Embryonic facial prominence (tissue), 1 donor: ENCODE measurements around the gene RGL2.
A peak's percentile ranks its signal among the peaks of the same experiment; 100 is the strongest.

Experiments used
- DNase-seq: peaks from one replicate; pipeline ENCODE4 v3.0.0-alpha.2; 2016; ENCODE audit errors: extremely low spot score

The RGL2 gene

DNA sequence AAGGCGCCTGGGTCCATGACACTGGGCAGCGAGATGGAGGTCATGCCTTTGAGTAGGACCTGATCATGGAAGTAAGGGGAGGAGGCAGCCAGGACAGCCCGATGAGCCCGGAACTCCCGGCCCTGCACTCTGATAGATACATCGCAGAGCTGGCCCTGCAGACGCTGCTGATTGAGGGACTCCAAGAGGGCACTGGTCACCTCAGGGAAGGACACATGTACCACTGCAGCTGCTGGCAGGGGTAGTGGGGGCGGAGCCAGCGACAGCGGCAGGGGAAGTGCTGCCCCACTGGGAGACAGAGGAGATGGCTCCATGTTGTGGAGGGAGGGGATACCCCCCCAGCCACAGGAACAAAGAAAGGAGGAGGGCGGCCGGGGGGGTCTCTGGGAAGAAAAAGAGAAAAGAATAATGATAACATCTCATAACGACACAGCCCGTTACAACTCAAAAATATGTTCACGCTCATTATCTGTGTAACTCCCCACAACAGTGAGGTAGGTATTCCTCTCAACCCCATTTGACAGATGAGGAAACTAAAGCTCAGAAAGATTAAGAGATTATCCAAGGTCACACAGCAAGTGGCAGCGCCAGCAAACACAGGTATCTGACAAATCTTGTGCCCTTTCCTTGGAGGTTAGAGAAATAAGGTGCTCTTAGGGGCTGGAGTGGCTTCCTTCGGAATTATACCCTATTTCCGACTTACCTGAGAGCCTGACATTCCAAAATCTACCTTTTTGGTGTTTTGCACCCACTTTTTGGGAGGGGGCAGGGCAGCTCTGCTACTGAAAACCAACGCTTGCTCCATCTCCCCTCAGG lies 18.1 kb upstream of the RGL2 start:
- DNase-seq: no peak

DNA sequence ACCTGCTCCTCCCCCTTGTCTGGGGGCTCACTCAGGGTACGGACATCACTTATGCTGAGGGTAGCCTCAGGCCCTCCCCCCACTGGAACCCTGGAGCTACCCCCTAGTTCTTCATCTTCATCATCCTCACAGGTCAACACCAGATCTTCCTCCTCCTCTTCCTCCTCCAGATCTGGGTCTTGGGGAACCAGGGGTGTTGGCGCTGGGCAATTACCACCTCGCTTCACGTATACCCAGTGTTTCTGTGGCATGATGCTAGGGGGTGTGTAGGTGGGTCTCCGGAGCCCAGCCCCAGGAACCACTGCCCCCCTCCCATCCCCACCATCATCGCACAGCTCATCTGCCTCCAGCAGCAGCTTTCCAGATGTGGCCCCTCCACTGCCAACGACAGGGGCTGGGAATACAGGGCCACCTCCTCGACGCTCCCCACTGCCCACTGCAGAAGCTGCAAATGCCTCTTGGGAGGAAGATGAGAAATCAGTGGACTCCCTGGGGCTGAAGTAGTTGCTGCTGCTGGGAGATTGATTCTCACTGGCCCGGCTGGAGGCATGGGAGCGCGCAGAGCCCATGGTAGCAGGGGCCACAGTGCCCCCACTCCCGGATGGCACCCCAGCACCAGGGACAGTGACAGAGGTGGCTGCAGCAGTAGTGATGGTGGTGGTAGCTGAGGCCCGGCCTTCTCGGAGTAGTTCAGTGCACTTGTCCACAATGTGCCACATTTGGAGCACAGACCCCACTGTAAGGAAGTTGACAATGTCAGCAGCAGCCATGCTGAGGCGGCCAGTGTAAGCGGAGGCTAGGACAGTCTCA lies 17.3 kb upstream of the RGL2 start:
- no peak for DNase-seq

DNA sequence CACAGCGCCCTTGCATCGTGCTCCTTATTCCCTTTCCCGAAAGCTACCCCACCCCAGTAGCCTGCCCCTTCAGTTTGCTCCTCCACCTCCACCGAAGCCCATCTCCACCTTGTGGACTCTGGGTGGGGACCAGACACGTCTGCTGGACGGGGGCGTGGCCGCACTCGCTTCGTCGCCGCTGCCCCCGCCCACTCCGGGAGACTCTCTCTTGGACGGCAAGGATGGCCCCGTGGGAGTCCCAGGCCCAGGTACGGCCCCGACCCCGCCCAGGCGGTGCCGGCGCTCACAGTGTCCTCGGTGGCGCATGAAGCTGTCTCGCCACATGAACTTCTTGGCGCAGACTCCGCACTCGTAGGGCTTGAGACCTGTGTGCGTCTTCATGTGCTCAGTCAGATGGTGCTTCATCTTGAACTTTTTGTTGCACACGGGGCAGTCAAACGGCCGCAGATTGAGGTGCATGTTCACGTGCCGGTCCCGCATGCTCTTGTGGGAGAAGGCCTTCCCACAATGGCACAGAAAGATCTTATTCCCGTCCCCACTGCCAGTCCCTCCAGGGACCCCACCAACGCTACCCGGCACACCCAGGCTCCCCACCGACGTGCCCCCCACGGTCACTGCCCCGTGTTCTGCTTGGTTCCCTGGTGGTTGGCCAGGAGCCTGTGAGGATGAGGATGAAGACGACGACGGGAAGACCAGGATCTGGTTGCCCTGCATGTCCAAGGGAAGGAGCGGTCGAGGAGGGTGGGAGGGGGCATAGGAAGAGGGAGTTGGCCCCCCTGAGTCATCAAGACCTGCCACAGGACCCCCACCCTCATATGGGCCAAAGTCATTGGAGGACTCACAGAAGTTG lies 16.4 kb upstream of the RGL2 start:
- DNase-seq: no peak

DNA sequence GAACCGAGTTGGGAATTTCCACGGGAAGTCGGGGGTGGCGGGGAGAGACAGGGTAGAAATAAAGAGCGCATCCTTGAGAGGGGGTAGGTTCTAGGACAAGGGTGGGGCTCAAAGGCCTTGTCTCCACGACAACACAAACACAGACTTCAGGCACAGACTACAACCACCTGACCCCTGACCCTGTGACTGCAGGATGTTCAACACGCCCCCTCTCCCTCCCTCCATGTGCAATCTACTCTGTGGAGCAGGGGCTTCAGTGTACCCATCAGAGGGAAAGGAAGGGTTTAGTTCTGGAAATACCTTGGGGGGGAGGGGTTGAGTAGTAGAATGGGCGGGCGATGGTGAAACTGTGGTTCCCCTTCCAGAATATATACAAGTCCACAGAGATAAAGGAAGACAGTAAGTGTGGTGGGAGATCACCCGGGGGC lies 15.8 kb upstream of the RGL2 start:
- no peak for DNase-seq

DNA sequence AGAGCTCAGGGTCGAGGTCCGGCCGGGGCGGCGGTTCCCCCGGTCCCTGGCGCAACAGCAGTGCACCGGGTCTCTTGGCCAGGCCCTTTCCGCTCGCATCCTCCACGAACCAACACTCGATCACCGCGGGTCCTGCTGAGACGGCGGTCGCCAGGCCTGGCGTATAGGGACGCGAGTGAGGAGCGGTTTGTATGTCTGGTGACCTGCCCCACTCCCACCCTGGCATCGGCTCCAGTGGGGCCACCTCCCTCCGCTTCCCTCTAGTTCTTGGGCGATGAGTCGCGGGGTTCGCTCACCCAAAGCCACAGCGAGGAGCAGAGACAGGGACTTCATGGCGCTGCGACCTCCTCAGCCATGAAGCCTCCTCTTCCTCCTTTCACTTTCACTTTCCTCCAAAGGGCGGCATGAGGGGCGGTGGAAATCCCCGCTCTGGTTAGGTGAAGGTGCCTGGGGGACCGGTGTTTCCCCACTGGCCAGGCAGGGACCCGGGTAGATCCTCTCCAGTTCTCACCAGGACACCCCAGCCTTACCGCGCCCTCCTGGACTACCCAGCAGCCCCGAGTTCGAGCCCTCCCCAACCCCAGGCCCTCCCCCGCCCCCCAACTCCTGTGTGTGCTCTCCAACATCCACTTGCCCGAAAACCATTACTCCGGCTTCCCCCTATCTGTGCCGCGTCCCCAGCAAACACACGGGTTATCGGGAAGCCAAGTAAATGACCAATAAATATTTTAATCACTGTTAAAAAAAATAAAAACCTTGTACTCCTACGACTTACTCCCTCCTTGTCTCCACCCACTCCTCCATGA lies 15.2 kb upstream of the RGL2 start, which contains the start of gene TAPBP:
TSS of gene TAPBP (minus strand) at position 370 of the 806 bp plus-strand sequence. CDS start at position 333, 37 bp downstream.
- DNase-seq: no peak

DNA sequence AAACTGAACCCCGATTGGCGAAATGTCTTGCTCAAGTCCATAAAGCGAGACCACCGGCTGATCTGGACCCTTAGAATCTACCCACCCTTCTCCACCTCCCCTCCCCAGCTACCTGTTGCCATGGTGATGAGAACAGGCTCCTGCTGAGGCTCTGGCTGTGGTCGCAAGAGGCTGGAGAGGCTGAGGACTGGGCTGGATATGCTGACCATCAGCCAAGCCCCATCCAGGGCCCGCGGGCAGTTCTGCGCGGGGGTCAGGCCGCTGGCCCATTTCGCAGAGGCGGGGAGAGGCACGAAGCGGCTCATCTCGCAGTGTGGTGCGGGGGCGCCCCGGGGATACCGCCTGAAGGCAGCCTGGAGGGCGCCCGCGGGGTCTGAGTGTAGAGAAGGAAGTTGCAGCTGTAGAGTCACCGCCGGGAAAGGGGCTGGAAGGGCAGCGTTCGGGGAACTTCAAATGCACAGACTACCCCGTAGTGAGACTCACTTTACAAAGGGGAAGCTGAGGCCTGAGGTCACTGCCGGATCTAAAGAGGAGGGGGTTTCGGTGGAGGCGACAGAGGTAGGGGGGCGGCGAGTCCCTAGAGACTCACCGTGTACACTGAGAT lies 14.5 kb upstream of the RGL2 start:
- no peak for DNase-seq

DNA sequence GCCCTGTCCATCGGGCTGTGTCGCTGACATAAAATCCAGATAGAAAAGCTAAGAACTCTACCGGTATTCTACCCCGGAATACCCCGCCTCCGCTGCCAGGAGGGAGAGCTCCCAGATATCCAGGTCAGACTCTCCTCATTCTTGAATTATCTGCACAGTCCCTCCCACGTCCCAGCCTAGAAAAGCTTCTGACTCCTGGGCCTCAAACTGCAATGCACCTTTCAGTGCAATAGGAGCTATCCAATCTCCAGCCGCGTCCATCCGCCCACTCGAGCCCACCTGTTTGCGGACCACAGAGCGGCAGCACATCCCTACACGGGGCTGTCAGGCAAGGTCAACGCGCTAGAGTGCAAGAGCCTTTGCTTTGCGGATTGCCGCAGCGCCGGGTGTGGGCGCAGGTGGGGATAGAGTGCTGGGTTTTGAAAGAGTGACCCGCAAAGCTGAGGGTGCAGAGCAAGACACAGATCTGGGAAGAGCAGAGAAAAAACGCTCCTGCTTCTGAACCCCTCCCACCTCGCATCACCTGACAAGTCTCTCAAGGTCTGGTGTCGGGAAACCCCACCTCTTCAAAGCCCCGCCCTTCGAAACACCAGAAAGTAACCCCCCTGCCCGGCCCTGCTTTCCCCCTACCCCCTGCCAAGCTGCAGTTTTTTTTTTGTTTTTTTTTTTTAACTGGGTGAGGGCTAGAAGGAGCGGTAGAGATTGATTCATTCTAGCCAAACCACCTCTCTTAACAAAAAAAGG lies 13.8 kb upstream of the RGL2 start:
- DNase-seq: no peak

DNA sequence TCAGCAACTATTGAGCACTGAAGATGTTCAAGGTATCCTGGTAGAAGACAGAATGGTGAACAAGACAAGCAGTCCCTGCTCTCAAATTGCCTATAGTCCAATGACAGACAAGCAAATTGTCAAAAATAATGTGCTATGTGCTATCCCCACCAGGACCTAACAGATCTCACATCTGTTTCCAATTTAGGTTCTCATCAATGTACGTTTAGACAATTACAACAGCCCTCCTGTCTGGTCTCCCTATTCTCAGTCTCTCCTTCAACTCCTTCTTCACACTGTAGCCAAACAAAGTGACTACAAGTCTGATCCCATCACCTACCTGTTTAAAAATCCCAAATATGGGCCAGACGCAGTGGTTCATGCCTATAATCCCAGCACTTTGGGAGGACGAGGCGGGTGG lies 7.6 kb upstream of the RGL2 start:
- DNase-seq: no peak

DNA sequence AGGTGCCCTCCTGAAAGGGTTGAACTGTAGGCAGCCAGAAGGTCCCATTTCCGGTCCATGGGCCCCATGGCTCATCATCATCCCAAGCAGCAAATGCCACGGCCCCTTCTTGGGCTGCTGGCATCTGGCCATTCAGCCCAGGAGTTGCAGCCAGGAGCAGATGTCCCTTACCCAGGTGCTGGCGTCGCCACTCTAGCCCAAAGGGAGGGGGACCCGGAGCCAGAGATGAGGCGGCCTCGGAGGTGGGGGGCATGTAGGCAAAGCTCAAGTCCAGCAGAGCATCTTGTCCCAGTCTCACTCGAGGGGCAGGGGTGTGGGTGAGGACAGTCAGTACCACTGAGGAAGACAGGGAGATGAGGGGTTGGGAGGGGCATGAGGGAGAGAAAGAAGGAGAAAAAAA lies 6.3 kb upstream of the RGL2 start:
- no peak for DNase-seq

DNA sequence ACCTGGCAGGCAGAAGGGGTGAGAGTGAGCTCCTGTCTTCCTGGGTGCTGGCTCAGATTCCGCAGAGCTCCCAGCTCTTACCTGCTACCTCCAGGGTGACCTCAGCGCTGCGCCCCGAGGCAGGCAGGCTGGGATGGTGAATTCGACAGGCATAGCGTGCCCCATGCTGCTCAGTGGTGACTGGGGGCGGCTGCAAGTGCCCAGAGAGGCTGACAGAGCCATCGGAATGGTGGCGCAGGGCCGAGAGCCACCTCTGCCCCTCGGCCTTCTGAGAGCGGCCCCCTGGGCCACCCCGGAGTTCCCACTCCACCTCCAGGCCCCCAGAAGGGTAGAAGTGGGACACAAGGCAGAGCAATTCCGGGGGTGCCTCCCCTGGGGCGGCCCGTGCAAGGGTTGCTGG lies 5.5 kb upstream of the RGL2 start:
- DNase-seq: no peak

DNA sequence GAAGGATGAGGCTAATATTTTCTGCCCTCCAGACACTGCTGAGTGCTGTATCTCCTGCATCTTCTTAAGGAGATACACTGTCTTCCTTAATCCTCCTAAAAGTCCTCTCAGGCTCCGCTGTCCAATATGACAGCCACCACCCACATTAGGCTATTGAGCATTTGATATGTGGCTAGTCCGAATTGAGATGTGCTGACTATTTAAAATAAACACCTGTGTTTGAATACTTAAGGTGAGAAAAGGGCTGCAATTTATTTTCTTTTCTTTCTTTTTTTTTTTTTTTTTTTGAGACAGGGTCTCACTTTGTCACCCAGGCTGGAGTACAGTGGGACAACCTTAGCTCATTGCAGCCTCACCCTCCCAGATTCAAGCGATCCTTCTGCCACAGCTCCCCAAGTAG lies 3.1 kb upstream of the RGL2 start:
- DNase-seq: no peak

DNA sequence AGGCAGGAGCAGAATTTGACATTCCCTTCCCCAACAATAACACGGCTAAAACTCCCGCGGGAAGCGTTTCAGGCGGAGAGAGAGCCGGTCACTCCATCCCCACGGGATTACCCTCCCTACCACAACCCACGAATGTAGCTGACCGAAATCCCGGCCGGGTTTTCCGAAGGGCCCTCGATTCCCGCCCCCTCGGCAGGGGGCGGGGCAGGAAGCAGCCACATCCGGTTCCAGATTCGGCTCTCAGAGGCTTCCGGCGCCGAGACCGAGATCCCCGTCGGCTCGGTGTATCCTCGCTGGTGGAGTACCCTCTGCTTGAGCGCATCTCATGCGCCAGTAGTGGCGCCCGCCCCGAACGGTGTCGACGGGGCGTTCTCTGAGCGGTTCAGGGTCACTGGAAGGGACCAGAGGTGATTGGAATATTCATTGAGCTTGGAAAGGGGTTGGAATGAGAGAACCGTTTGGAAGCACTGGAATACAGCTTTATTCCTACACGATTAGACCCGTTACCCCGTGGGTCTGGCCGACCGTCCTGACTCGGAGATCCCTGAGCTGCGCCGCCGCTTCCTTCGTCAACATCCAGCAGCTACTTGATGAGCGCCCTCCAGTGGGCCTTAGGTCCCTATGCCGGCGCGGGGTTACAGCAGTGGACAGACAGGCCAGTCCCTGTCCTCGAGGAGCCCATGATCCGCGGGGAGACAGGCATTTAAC lies 649 bp upstream of the RGL2 start:
- peak; percentile 85 for DNase-seq

DNA sequence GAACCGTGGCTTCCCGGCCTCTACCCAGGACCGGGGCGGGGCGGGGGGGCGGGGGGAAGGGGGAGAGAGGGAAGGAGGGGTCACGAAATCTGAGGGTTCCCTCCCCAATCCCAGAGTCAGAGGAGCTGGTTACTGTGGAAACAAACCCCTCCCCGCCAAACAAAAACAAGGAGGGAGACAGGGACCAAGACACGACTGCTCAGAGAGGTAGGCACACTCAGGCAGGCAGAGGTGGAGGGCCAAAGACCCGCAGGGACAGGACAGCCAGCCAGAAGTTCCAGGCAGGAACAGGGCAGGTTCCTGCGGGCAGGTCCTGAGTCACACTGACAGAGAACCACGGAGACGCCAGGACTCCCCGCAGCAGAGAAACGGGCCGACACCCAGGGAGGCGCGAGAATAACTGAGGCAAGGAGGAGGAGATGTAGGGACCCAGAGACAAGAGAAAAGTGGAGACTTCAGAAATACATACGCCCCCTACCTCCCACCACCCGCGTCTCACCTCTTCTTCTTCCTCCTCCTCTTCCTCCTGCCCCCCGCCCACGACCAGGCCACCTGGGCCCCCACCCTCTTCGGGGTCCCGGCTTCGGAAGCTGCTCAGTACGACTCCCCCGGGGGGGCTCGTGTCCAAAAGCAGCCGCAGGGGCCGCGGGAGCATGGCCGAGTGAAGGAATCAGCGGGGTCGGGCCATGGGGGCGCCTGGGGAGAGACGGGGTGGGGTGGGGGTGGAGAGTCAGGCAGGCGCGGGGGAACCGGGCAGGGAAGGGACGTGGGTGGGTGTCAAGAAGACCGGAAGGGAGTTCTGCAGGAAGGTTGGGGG lies 578 bp downstream of the RGL2 start:
- DNase-seq: peak; percentile 61

DNA sequence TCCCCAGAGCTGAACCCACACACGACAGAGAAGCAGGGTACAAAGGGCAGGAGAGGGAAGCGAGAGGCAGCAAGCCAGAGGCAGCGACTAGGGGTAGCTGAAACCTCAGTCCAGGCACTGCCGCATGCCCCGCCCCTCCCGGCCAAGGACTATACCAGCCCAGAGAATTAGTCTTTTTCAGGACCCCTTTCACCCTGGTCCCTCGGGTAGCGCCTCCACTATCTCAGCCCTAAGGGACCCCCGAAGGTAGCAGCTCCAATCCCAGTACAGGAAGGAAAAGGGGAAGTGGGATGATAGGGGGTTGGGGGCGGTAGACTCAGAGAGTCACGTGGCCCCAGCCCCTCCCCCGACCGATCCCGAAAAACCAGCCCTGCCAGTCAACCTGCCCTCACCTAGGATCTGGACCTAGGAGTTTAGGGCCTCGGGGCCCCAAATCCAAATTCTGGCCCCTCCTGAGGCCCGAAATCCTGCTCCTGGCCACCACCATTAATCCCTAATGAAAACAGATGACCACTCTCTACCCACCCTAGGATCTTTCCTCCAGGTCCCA lies 1.3 kb downstream of the RGL2 start:
- peak; percentile 27 for DNase-seq

DNA sequence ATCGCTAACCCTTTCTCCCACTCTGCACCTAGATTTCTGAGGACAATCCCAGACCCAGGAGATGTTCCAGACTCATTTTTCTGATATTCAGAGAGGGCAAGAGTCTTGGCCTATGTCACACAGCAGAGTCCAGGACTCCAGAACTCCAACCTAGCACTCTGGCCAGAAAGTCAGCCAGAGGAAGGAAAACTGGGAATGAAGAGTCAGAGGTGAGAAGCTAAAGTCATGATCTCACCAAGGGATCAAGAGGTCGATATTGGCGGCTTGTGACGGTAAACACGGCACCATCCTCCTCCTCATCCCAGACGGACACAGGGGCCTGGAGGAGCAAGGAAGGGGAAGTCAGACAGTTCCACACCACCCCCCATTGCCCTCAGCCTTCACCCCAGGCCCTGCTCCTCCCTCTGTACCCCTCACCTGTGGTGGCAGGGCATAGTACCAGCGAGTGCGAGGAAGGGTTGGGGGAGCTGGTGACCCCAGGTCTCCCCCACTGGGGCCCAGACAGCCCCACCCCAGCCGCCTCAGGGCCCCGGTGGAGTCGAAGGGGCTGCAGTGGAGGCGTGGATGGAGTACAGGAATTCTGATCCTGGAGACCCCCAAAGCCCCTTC lies 1.8 kb downstream of the RGL2 start:
- no peak for DNase-seq

DNA sequence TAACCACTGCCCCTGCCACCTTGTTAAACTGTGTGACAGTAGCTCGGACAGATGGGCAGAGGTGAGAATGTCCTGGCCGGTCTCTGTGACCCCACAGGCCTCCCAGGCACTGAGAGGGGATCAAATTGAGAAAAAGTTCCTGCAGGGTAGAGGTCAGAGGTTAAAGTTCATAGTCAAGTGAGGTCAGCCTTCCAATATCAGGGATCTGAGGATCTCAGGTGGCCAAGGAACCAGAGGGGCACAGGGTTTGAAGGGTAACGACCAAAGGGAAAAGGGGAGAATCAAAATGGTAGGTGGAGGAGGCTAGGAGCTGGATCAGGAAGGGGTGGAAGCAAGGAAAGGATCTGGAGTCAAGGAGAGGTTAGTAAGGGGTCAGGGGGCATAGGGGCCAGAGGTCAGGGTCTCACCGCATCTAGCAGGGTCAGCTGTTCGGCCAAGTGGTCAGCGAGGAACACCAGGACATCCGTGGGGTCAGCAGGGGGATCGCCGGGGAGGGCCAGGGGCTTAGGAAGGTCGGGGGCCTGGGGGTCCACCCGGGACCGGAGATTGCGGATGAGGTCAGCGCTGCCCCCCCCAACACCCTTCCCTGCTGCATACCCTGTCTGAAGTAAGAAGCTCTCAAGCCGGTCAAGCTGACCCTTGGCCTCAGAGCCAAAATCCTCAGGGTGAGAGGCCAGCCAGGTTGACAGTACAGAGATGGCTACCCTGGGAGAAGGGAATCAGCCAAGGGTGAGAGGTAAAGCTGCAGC lies 2.9 kb downstream of the RGL2 start:
- peak; percentile 5 for DNase-seq
